HG03103 (cell line): ENCODE results near the gene MZB1.

ENCODE experiments used
- ATAC-seq: cut with Tn5 transposase; IDR thresholded peaks from one replicate; pipeline ENCODE4 v1.9.1; 2021; ENCODE audit warnings: low read depth; ENCODE audit not compliant: unreplicated experiment

MZB1 gene, protein sequence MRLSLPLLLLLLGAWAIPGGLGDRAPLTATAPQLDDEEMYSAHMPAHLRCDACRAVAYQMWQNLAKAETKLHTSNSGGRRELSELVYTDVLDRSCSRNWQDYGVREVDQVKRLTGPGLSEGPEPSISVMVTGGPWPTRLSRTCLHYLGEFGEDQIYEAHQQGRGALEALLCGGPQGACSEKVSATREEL

DNA sequence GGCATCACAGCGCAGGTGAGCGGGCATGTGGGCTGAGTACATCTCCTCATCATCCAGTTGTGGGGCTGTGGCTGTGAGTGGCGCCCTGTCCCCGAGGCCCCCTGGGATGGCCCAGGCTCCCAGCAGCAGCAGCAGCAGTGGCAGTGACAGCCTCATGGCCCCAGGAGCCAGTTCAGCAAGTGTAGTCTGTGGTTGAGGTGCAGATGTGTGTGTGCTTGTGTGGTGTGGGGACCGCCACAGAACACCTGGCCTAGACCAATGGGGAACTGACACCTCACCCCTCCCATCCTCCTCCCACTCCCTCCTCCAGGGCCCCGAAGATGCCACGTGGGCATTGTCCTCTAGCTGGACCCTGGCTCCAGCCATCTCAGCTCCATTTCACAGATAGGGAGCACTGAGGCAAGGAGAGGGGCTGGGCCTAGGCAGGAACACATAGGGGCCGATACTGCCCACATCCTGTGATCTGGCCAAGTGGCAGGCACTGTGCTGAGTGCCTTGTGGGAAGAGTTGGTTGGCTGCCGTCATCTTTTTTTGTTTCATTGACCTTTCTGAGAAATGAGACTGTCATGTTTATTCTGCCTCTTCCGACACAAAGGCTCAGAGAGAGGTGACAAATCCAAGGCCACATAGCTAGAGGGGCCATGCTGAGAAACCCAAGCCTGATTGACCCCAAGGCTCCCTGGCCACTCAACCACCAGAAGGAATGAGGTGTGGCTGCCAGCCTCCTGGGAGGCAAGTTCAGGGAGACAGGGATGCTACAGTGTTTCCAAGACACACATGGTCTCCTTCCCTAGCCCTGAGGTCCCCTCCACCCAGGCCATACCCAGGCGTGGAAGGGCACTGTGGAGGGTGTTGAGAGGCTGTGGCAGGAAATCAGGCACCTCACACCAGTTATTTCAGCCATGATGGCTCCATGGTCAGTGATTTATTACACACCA, at the start of gene MZB1:
TSS of gene MZB1 (minus strand) at position 213 of the 938 bp plus-strand sequence. CDS start at position 156, 57 bp downstream.
- ATAC-seq, result peak; percentile 31

GRCh38 chr5:139439013-139439903, 49.5 kb upstream of the MZB1 start, which contains the start of gene DNAJC18:
TSS of gene DNAJC18 (minus strand) at chr5:139439525. CDS start at chr5:139439445, 80 bp downstream.
- peak; percentile 89 for ATAC-seq

DNA sequence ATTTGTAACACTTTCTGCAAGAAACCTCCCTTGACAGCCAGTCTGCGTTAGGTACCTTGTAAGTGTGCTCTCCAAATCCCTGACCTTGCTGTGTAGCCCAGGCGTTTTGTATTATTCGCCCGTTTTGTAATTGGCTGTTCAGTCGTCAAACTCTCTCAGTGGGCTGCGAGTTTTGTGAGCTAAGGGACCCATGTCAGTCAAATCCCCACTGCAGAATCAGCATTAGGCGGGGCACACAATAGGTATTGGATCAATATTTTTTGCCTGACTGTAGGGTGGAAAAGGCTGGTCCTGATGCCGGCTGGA, 48.9 kb upstream of the MZB1 start:
- ATAC-seq, result no peak

GRCh38 chr5:139435676-139436075, 46.0 kb upstream of the MZB1 start:
- no peak for ATAC-seq

DNA sequence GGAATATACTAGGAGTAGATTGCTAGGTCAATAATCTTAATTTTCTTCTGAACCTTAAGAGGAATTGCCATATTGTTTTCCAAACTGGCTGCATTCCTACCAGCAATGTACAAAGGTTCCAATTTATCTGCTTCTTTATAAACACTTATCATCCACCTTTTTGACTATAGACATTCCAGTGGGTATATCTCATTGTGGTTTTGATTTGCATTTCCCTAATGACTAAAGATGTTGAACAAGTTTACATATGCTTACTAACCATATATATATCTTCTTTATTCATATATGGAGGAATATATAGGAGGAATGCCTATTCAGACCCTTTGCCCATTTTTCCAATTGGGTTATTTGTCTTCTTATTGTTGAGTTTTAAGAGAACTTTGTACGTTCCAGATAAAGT, 42.0 kb upstream of the MZB1 start:
- ATAC-seq, result no peak

DNA sequence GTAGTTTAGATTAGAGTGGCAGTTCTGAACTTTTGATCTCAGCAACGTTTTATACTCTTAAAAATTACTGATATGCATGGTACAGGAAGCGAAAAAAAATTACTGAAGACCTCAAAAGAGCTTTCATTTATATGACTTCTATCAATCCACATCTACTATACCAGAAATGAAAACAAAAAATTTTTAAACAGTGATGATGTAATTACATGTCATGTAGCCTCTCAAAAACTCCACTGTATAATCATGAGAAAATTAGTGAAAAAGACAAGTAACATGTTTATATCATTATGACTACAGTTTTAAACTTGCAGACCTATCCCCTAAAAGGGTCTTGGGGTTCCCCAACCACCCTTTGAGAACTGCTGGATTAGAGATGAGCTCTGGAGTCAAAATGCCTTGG, 40.3 kb upstream of the MZB1 start:
- no peak for ATAC-seq

DNA sequence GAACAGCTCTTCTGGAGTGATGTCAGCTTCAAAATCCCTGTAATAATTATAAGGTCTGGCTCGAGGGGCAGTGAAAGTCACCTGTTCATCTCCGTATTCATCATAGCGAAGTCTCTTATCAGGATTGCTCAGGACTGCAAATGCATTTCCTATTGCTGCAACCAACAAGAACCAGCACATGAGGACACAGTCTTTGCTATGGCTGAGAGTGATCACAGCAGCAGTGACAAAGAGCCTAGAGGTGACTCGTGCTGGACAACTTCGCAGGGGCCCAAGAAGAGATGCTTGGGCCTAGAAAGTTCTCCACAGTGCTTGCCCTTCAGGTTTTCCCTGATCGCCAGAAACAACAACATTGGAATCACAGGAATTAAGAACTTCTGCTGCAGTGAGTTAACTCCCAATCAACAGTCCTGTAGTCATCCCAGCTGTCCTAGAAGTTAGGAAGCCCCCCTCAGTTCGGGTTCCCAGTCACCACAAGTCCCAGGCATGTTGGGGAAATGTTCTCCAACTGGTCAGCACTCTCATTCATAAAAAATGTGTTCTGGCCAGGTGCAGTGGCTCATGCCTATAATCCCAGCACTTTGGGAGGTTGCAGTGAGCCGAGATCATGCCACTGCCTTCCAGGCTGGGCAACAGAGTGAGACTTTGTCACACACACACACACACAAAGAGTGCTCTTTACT, 36.6 kb upstream of the MZB1 start:
- no peak for ATAC-seq

DNA sequence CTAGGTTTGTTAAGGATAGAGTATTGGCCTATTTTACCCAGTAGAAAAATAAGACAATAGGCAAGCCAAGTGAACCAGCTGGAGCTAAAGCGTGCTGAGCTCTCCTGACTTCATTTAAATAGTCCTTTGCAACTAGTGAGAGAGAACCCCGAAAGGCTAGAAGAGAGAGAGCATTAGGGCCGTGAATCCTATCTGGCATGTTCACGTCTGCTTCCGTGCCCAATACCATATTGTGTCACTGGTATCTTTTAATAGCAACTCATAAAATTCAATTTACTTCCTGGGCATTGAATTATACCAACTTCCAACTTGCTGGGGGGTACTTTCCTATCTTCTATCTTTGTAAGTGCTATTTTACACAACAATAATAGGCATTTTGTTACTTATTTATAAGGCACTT, 35.8 kb upstream of the MZB1 start:
- no peak for ATAC-seq

- peak; percentile 54 for ATAC-seq
These were observed 32.7 kb upstream of the MZB1 start for GRCh38 chr5:139422307-139422893.

DNA sequence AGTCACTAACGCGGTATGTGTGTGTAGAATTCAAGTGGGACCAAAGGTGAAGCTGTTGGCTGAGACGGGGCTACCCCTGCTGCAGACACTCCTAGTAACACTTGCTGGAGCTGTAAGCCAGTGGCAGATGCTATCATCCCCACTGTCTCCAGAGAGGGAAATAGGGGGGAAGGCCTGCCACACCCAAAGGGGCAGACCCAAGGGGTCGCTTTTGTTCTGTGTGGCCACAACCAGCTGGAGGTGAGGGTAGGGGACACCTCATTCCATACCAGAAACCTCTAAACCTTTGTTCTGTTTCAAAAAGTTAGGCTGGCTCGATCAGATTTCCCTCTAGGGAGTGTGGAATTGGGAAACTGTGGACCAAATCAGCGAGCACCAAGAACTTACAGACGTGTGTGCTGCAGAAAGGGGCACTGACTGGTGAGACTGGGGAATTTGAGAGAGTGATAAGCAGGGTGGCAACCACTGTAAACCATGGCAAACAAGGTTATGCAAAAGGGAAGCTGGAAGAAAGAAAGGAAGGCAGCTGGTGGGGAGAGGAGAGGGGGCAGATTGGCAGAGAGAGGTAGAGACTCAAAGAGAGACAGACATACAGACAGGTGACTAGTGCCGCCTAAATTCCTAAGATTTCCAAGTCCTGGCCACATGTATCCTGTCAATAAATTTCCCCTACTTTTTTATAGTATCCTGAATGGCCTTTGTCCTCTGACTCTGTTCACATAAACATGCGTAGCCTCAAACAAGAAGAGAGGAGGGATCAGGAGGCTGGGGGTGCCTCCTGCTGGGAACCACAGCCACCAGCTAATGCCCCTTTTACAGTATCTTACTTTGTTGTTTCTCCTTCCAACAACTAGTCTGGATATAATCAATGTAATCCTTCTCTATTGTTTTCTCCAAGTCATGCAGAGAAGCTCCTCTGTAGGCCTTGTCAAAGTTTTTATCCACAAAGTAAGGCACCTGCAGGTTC, 29.8 kb upstream of the MZB1 start:
- ATAC-seq, result no peak

- ATAC-seq, result no peak
These were observed 29.1 kb upstream of the MZB1 start for GRCh38 chr5:139418793-139419192.

- no peak for ATAC-seq
These were observed 27.5 kb upstream of the MZB1 start for GRCh38 chr5:139417214-139417613.

DNA sequence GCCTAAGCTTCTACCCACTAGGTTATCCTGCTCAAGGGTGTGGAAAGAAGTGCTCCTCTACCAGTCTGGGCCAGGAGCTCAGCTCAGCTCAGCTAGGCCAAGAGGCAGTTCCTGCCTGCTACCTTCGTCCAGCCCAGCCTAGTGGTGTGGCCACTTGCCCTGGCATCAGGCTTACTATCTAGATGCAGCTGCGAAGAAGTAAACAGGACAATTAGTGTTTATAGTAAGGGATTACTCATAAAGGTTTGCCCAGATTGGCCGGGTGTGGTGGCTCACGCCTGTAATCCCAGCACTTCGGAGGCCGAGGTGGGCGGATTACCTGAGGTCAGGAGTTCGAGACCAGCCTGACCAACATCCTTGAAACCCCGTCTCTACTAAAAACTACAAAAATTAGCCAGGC, 26.9 kb upstream of the MZB1 start:
- no peak for ATAC-seq

GRCh38 chr5:139415869-139416268, 26.2 kb upstream of the MZB1 start:
- no peak for ATAC-seq

GRCh38 chr5:139415221-139415861, 25.6 kb upstream of the MZB1 start:
- no peak for ATAC-seq

GRCh38 chr5:139414581-139415130, 24.9 kb upstream of the MZB1 start:
- no peak for ATAC-seq

GRCh38 chr5:139413963-139414362, 24.2 kb upstream of the MZB1 start:
- no peak for ATAC-seq

- ATAC-seq, result no peak
These were observed 23.4 kb upstream of the MZB1 start for GRCh38 chr5:139413153-139413552.
